Smooth muscle cell of the brain vasculature (primary cell): Measurements from ENCODE around the gene DGCR2.
"Not testable (repeated sequence)": the region's sequence is repeated elsewhere in the genome, so short reads cannot be mapped to it uniquely, and the experiment has no call there.

ENCODE experiments used
- DNase-seq: peaks from one replicate; pipeline ENCODE4 v3.0.0-alpha.2; 2012; ENCODE audit warnings: low read depth, low spot score

DGCR2 gene

GRCh38 chr22:19061471-19062138 is 60.6 kb downstream of the DGCR2 start:
- no peak for DNase-seq

- peak; percentile 10 for DNase-seq
Measured at GRCh38 chr22:19060356-19061009, 61.7 kb downstream of the DGCR2 start.

GRCh38 chr22:19059481-19060278 is 62.5 kb downstream of the DGCR2 start:
- DNase-seq, result no peak

- DNase-seq, result no peak
Measured at GRCh38 chr22:19058713-19059451, 63.3 kb downstream of the DGCR2 start.

GRCh38 chr22:19057999-19058491 is 64.2 kb downstream of the DGCR2 start:
- no peak for DNase-seq

GRCh38 chr22:19057539-19057938 is 64.7 kb downstream of the DGCR2 start:
- DNase-seq, result no peak

GRCh38 chr22:19056951-19057401 is 65.2 kb downstream of the DGCR2 start:
- no peak for DNase-seq

GRCh38 chr22:19055801-19056200 is 66.4 kb downstream of the DGCR2 start:
- DNase-seq, result no peak

- no peak for DNase-seq
Measured at GRCh38 chr22:19052941-19053541, 69.2 kb downstream of the DGCR2 start.

- no peak for DNase-seq
Measured at GRCh38 chr22:19051381-19052072, 70.7 kb downstream of the DGCR2 start.

- not testable (repeated sequence) for DNase-seq
Measured at GRCh38 chr22:19050847-19051246, 71.4 kb downstream of the DGCR2 start.

- DNase-seq, result no peak
Measured at GRCh38 chr22:19050117-19050516, 72.1 kb downstream of the DGCR2 start.

- no peak for DNase-seq
Measured at GRCh38 chr22:19048531-19048930, 73.7 kb downstream of the DGCR2 start.

GRCh38 chr22:19047993-19048392 is 74.2 kb downstream of the DGCR2 start:
- DNase-seq, result no peak

GRCh38 chr22:19046719-19047609 is 75.2 kb downstream of the DGCR2 start:
- DNase-seq, result no peak

- DNase-seq, result no peak
Measured at GRCh38 chr22:19046287-19046686, 75.9 kb downstream of the DGCR2 start.

GRCh38 chr22:19045094-19045493 is 77.1 kb downstream of the DGCR2 start:
- no peak for DNase-seq

GRCh38 chr22:19044381-19044780 is 77.8 kb downstream of the DGCR2 start:
- no peak for DNase-seq
